ENCODE results near the gene VPS26B. TPM values are rescaled to one million over a fixed set of nuclear protein-coding genes. Genes with fewer than 3 reads are reported as not detected.
A peak's percentile ranks its signal among the peaks of the same experiment; 100 is the strongest.

Gene VPS26B
- total RNA-seq, 1 experiment from 2014 or later, result 28.6 TPM

GRCh38 chr11:134260503-134260902, 36.0 kb downstream of the VPS26B start:
- peaks cover 3% of the 10 kb centered on the region; the same call in 1 of the 2 replicates for H3F3A ChIP-seq (ENCODE audit: insufficient read depth, low read depth)
- H2AFZ ChIP-seq, result no peak overlapping the region
- no TSS peak for BruUV-seq (replicated peaks)
- H3K4me1 ChIP-seq (replicated peaks; ENCODE audit: insufficient read depth), result peaks cover 7% of the 10 kb centered on the region
- DNase-seq, result no peak
- H3K4me3 ChIP-seq, result no peak overlapping the region
- no peak for TF ChIP-seq EZH2 (IDR thresholded peaks at IDR 0.05; ENCODE audit: low read depth)
- TF ChIP-seq CTCF (conservative IDR thresholded peaks at IDR 0.05), result no peak
- H4K20me1 ChIP-seq (ENCODE audit: insufficient read depth), result no peaks in the 10 kb centered on the region
- no peak overlapping the region for H3K27ac ChIP-seq
- intact Hi-C loops (cut with micrococcal nuclease; ENCODE audit: unreplicated experiment), result no loop called here
- H3K9me2 ChIP-seq (ENCODE audit: insufficient read depth), result no peaks in the 10 kb centered on the region
- H3K27me3 ChIP-seq (ENCODE audit: insufficient read depth, low read depth), result no peaks in the 10 kb centered on the region
- no peaks in the 10 kb centered on the region for H3K9me3 ChIP-seq (ENCODE audit: insufficient read depth, low read depth)
- POLR2A ChIA-PET (ENCODE audit: unreplicated experiment), result no interaction called here
- CTCF ChIA-PET, result no interaction called here
- H3K36me3 ChIP-seq (ENCODE audit: low read depth), result no peaks in the 10 kb centered on the region
- H3K79me2 ChIP-seq (ENCODE audit: low read depth), result peaks cover 2% of the 10 kb centered on the region; the same call in 1 of the 2 replicates
- H3K4me2 ChIP-seq, result no peak overlapping the region

- ChIA-PET POLR2A (ENCODE audit: unreplicated experiment) (no interaction called here), CTCF (no interaction called here)
- no peak overlapping the region for H3K27ac ChIP-seq
- no peaks in the 10 kb centered on the region; the same call in 1 of the 2 replicates for H3K9me3 ChIP-seq (ENCODE audit: insufficient read depth, low read depth)
- no TSS peak for BruUV-seq (replicated peaks)
- H4K20me1 ChIP-seq (ENCODE audit: insufficient read depth), result no peaks in the 10 kb centered on the region
- TF ChIP-seq EZH2 (IDR thresholded peaks at IDR 0.05; ENCODE audit: low read depth), result no peak
- no peak for TF ChIP-seq CTCF (conservative IDR thresholded peaks at IDR 0.05)
- H2AFZ ChIP-seq, result no peak overlapping the region
- no peak overlapping the region for H3K4me3 ChIP-seq
- H3K4me1 ChIP-seq (replicated peaks; ENCODE audit: insufficient read depth), result peaks cover 12% of the 10 kb centered on the region
- H3K9me2 ChIP-seq (ENCODE audit: insufficient read depth), result no peaks in the 10 kb centered on the region
- no peaks in the 10 kb centered on the region for H3K36me3 ChIP-seq (ENCODE audit: low read depth)
- no peaks in the 10 kb centered on the region for H3K79me2 ChIP-seq (ENCODE audit: low read depth)
- H3K4me2 ChIP-seq, result no peak overlapping the region
- intact Hi-C loops (cut with micrococcal nuclease; ENCODE audit: unreplicated experiment), result no loop called here
- H3F3A ChIP-seq (ENCODE audit: insufficient read depth, low read depth), result peaks cover 8% of the 10 kb centered on the region; the same call in 1 of the 2 replicates
- DNase-seq, result no peak
- H3K27me3 ChIP-seq (ENCODE audit: insufficient read depth, low read depth), result no peaks in the 10 kb centered on the region
Measured at GRCh38 chr11:134260983-134261382, 36.5 kb downstream of the VPS26B start.

GRCh38 chr11:134261626-134262488, 37.4 kb downstream of the VPS26B start:
- TF ChIP-seq EZH2 (IDR thresholded peaks at IDR 0.05; ENCODE audit: low read depth) (no peak), CTCF (conservative IDR thresholded peaks at IDR 0.05) (peak; percentile 74)
- H3K4me2 ChIP-seq, result no peak overlapping the region
- POLR2A ChIA-PET (ENCODE audit: unreplicated experiment), result interaction anchor here (0.6 kb wide), 2 partner anchors 14 to 24 kb away, joined by 3 read pairs; no protein-coding TSS in a partner anchor

More at GRCh38 chr11:134261626-134262488, 37.4 kb downstream of the VPS26B start:
- DNase-seq, result peak in 1 of 2 experiments; percentile 9
- H4K20me1 ChIP-seq (ENCODE audit: insufficient read depth), result no peaks in the 10 kb centered on the region
- H3K4me3 ChIP-seq, result no peak overlapping the region
- H3K79me2 ChIP-seq (ENCODE audit: low read depth), result no peaks in the 10 kb centered on the region
- no peak overlapping the region for H3K27ac ChIP-seq
- intact Hi-C loops (cut with micrococcal nuclease; ENCODE audit: unreplicated experiment), result no loop called here
- BruUV-seq (replicated peaks), result no TSS peak
- no peak overlapping the region for H2AFZ ChIP-seq
- no peaks in the 10 kb centered on the region; the same call in 1 of the 2 replicates for H3K9me3 ChIP-seq (ENCODE audit: insufficient read depth, low read depth)
- H3F3A ChIP-seq (ENCODE audit: insufficient read depth, low read depth), result peaks cover 16% of the 10 kb centered on the region; the same call in 1 of the 2 replicates
- CTCF ChIA-PET, result interaction anchor here (0.5 to 0.6 kb wide), 2 partner anchors 21 to 971 kb away, joined by 3 to 4 read pairs; no protein-coding TSS in a partner anchor
- H3K36me3 ChIP-seq (ENCODE audit: low read depth), result no peaks in the 10 kb centered on the region
- peaks cover 21% of the 10 kb centered on the region for H3K4me1 ChIP-seq (replicated peaks; ENCODE audit: insufficient read depth)
- no peaks in the 10 kb centered on the region for H3K27me3 ChIP-seq (ENCODE audit: insufficient read depth, low read depth)
- H3K9me2 ChIP-seq (ENCODE audit: insufficient read depth), result no peaks in the 10 kb centered on the region

Measured in PC-9 (cell line).